Measurements from ENCODE around the gene IGF2. TPM values are rescaled to one million over a fixed set of nuclear protein-coding genes. Genes with fewer than 3 reads are reported as not detected.

Gene IGF2
- total RNA-seq, 1 donor from 2014 or later = 1.1 TPM

DNA sequence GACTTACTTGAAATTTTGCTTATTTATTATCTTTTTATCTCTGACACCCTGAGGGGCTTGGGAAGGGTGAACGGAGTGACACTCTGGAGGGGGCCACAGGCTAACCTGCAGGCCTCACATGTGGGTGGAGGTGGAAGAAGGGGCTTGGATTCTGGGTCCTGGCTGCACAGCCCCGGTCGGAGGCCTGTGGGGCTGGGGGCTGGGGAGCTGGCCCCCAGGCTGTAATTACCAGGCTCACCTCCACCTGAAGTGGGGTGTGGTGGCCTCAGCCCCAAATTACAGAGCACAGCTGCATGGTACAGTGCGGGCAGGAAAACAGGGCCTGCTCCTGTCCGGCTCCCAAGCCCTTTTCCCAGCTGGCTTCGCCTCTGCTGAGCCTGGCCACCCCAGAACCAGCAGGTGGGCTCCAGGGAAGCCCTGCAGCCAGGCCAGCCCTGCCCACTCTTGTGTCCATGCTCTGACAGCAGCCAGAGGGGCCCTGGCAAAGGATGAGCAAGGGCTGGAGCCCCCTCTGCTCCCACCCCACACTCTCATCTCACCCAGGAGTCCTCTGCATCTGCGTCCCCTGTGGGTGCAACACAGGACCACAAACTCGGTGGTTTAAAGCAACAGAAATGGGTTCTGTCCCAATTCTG, 48.0 kb downstream of the IGF2 start:
- Mint-ChIP-seq H3K27me3 (peaks cover 5% of the 10 kb centered on the region), H3K4me1 (no peaks in the 10 kb centered on the region), H3K9me3 (no peaks in the 10 kb centered on the region), H3K36me3 (ENCODE audit: low read depth) (no peaks in the 10 kb centered on the region), H3K4me3 (no peak overlapping the region), H3K27ac (no peak overlapping the region)
- intact Hi-C loops (cut with micrococcal nuclease) = no loop called here
- no peak for DNase-seq

- Mint-ChIP-seq H3K4me3 (no peak overlapping the region), H3K4me1 (no peaks in the 10 kb centered on the region), H3K27me3 (peaks cover 5% of the 10 kb centered on the region), H3K9me3 (no peaks in the 10 kb centered on the region), H3K27ac (no peak overlapping the region), H3K36me3 (ENCODE audit: low read depth) (no peaks in the 10 kb centered on the region)
- intact Hi-C loops (cut with micrococcal nuclease) = no loop called here
- no peak for DNase-seq
These were observed 48.7 kb downstream of the IGF2 start for GRCh38 chr11:2090172-2091111.

DNA sequence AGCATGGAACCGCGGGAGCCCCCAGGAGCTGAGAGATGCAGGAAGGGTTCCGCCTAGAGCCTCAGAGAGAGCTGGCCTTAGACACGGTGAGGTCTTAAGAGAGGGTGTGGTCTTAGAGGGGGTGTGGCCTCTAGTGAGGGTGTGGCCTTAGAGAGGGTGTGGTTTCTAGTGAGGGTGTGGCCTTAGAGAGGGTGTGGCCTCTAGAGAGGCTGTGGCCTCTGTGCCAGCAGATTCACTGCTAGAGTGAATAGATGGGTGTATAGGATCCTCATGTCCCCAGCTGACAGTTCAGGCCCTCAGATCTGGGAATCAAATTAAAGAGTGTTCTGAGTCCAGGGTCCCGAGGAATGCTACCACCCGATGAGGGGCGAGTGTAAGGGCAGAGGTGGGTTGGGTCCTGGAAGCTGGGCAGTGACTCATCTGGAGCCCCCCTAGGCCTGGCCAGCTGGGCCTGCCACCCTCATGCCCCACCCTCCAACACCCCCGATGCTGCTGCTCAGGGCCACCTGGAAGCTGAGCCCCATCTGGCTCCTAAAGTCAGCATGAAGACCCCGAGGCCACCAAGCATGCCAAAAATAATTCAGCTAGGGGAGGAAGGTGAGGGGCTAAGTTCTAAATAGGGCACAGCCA, 49.5 kb downstream of the IGF2 start:
- peaks cover 5% of the 10 kb centered on the region for H3K27me3 Mint-ChIP-seq
- no peak overlapping the region for H3K27ac Mint-ChIP-seq
- DNase-seq = peak; percentile 81
- peaks cover 4% of the 10 kb centered on the region for H3K9me3 Mint-ChIP-seq
- intact Hi-C loops (cut with micrococcal nuclease) = loop anchor here (1.0 kb wide), 1 partner anchor 12 kb away; no protein-coding TSS in a partner anchor
- H3K4me1 Mint-ChIP-seq = no peaks in the 10 kb centered on the region
- H3K4me3 Mint-ChIP-seq = no peak overlapping the region
- H3K36me3 Mint-ChIP-seq (ENCODE audit: low read depth) = no peaks in the 10 kb centered on the region

GRCh38 chr11:2088746-2089535, 50.2 kb downstream of the IGF2 start:
- DNase-seq = no peak
- Mint-ChIP-seq H3K36me3 (ENCODE audit: low read depth) (no peaks in the 10 kb centered on the region), H3K27ac (no peak overlapping the region), H3K9me3 (peaks cover 10% of the 10 kb centered on the region), H3K4me3 (no peak overlapping the region), H3K27me3 (peaks cover 9% of the 10 kb centered on the region), H3K4me1 (no peaks in the 10 kb centered on the region)
- intact Hi-C loops (cut with micrococcal nuclease) = loop anchor here (1.0 kb wide), 1 partner anchor 12 kb away; no protein-coding TSS in a partner anchor

DNA sequence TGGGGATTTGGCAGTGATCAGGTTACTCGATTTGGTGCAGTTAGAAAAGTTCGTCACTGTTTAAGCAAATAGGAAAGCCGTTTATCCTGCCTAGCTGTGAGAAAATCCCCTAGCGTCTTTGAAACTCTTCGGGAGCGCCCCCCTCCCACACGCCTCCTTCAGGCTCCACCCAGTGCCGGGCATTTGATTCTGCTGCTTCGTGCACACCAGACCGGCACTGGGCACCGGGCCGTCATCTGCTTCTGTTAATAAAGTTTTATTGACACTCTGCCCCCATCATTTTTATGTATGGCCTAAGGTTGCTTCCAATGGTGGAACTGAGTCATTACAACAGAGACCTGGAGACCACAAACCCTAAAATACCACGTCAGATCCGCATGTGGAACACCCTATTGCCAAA, 50.9 kb downstream of the IGF2 start:
- Mint-ChIP-seq H3K9me3 (peaks cover 12% of the 10 kb centered on the region), H3K27ac (no peak overlapping the region), H3K36me3 (ENCODE audit: low read depth) (no peaks in the 10 kb centered on the region), H3K27me3 (peaks cover 10% of the 10 kb centered on the region), H3K4me1 (no peaks in the 10 kb centered on the region), H3K4me3 (no peak overlapping the region)
- intact Hi-C loops (cut with micrococcal nuclease) = no loop called here
- DNase-seq = no peak

- Mint-ChIP-seq H3K36me3 (ENCODE audit: low read depth) (no peaks in the 10 kb centered on the region), H3K27ac (no peak overlapping the region), H3K27me3 (peaks cover 9% of the 10 kb centered on the region), H3K4me1 (no peaks in the 10 kb centered on the region), H3K9me3 (peaks cover 16% of the 10 kb centered on the region), H3K4me3 (no peak overlapping the region)
- intact Hi-C loops (cut with micrococcal nuclease) = no loop called here
- DNase-seq = no peak
These were observed 52.7 kb downstream of the IGF2 start for GRCh38 chr11:2086239-2087040.

DNA sequence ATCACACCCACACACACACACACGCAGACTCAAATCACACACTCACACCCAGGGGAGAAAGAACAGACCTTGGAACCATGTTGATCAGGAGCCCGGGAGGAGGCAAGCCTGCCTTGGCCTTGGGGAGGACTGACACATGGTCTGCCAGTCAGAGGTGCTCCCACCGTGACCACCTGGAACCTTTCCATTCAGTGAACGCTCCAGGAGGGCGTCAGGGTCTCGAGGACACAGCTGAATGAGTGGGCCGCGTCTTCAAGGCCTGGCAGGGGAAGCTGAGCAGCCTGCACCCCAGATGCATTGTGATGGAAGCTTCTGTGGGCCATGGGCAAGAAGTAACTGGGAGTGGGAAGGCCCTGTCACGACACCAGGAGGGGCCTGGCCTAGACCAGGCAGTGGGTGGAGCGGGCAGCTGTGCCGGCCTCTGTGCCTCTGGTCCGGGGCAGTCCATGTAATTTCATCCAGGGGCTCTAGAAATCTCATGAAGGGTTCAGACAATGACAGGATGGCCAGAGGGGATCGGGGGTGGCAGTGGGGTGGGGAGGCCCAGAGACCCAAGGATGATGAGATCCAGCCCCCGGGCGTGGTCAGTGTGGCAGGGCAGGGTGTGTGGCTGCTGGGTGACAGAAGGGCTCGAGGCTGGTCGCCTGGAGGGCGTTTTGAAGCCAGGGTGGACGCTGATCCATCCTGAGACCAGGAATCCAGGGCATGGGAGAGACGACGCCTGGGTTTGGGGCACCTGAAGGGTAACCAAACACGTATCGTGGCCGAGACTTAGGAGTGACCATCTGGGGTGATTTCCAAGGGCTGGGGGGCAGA, 53.7 kb downstream of the IGF2 start:
- no peak for DNase-seq
- Mint-ChIP-seq H3K9me3 (peaks cover 16% of the 10 kb centered on the region), H3K27ac (peak overlapping the region; percentile 14), H3K36me3 (ENCODE audit: low read depth) (no peaks in the 10 kb centered on the region), H3K4me3 (no peak overlapping the region), H3K27me3 (peaks cover 12% of the 10 kb centered on the region), H3K4me1 (no peaks in the 10 kb centered on the region)
- intact Hi-C loops (cut with micrococcal nuclease) = no loop called here

DNA sequence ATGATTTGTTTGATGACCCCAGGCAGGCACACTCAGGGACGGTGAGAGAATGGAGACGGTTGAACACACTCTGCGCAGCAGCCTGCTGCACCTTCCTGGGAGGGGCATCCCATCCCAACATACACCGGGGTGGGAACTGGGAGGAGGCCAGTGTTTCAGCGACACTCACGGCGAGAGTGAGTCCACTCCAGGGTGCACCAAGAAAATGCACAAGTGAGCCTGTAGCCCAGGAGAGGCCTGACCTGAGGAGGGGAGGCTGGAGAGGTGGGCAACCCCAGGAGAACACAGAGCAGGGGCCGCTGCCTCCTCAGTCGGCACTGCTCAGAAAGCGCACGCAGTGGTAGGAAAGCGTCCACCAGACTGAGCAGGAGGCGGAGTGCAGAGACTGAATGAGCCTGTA, 54.5 kb downstream of the IGF2 start:
- H3K27ac Mint-ChIP-seq = no peak overlapping the region
- no peaks in the 10 kb centered on the region for H3K4me1 Mint-ChIP-seq
- no peak overlapping the region for H3K4me3 Mint-ChIP-seq
- H3K27me3 Mint-ChIP-seq = peaks cover 17% of the 10 kb centered on the region
- no peak for DNase-seq
- no peaks in the 10 kb centered on the region for H3K36me3 Mint-ChIP-seq (ENCODE audit: low read depth)
- intact Hi-C loops (cut with micrococcal nuclease) = no loop called here
- H3K9me3 Mint-ChIP-seq = peaks cover 16% of the 10 kb centered on the region

Other genes with a start within 250 kb of the IGF2 start
- not detected in 2 replicates for gene PRR33, start 247.5 kb downstream of the IGF2 start, total RNA-seq
- 1.1 and 1.2 TPM in 2 replicates for gene TNNT3, start 219.7 kb downstream of the IGF2 start, total RNA-seq
- gene MRPL23, start 192.1 kb downstream of the IGF2 start, total RNA-seq = 77.1 and 78.1 TPM in 2 replicates
- gene H19, start 141.5 kb downstream of the IGF2 start, total RNA-seq = not detected in 2 replicates
- gene INS, start 21.8 kb upstream of the IGF2 start, total RNA-seq = not detected in 2 replicates
- not detected in 2 replicates for gene TH, start 32.4 kb upstream of the IGF2 start, total RNA-seq
- 0.62 and 0.96 TPM in 2 replicates for gene ASCL2, start 131.2 kb upstream of the IGF2 start, total RNA-seq
- 2.4 and 2.6 TPM in 2 replicates for gene C11orf21, start 162.5 kb upstream of the IGF2 start, total RNA-seq
- gene TSPAN32, start 162.6 kb upstream of the IGF2 start, total RNA-seq = 2.4 and 2.6 TPM in 2 replicates
- gene CD81, start 237.9 kb upstream of the IGF2 start, total RNA-seq = 224 and 225 TPM in 2 replicates